PC-9 (cell line): ENCODE data around the gene SDF2.

Source experiments
- EZH2 ChIP-seq: fragments of 200-600 bp; sonication (generic); IDR thresholded peaks from 2 replicates; pipeline ENCODE4 v1.8.0; 2017; ENCODE audit warnings: antibody characterized with exemption, low read depth
- TF ChIP-seq, protein P1 (sequence below): fragments of 200-600 bp; sonication (generic); conservative IDR thresholded peaks from 2 replicates; pipeline ENCODE4 v1.6.1; 2017; ENCODE audit warnings: mixed run types, antibody characterized with exemption, mild to moderate bottlenecking, moderate library complexity

DNA sequence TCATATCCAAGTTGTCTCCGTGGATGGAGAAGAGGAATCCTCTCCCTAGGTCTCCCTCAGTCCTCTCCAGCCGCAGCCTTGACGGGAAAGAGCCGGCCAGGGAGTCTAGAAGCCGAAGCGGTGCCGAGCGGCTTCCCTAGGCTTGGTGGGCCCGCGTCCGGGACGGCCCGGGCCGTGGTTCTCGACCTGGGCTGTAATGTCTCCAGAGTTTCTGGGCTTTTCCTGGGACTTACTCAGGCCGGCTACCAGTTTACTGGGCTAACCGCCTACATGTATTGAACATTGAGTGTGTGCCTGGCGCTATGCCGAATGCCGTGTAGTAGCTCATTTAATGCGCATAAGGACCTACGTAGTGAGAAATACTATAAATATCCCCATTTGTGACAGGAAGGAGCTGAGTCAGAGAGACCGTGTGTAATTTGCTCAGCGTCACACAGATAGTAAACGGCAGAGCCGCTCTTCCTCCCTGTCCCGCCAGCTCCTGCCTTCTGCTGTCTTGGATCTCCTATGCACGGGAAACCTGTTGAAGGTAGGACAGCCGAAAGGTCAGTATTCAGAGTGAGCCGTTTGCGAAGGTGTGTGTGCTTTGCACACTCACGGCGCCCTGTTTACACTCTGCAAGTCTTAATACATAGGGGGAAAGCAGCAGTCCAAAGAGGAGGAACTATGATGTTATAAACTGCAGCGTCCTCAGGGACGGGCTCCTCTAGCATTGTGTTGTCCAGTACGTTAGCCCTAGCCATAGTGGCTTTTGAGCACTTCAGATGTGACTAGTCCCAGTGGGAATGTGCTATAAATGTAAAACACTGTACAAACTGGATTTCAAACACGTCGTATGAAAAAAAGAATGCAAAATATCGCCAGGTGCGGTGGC lies 62.2 kb downstream of the SDF2 start:
- TF ChIP-seq, protein P1, sequence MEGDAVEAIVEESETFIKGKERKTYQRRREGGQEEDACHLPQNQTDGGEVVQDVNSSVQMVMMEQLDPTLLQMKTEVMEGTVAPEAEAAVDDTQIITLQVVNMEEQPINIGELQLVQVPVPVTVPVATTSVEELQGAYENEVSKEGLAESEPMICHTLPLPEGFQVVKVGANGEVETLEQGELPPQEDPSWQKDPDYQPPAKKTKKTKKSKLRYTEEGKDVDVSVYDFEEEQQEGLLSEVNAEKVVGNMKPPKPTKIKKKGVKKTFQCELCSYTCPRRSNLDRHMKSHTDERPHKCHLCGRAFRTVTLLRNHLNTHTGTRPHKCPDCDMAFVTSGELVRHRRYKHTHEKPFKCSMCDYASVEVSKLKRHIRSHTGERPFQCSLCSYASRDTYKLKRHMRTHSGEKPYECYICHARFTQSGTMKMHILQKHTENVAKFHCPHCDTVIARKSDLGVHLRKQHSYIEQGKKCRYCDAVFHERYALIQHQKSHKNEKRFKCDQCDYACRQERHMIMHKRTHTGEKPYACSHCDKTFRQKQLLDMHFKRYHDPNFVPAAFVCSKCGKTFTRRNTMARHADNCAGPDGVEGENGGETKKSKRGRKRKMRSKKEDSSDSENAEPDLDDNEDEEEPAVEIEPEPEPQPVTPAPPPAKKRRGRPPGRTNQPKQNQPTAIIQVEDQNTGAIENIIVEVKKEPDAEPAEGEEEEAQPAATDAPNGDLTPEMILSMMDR, result no peak
- no peak for TF ChIP-seq EZH2
